ENCODE results near the gene MTA3. TPM values are rescaled to one million over a fixed set of nuclear protein-coding genes. Genes with fewer than 3 reads are reported as not detected.
A peak's percentile ranks its signal among the peaks of the same experiment; 100 is the strongest.

MTA3 gene
- total and polyA plus RNA-seq, 2 of the 8 experiments (the other 6 are each of a cell fraction or from before 2014, with no cell fraction given) = 125 to 184 TPM

DNA sequence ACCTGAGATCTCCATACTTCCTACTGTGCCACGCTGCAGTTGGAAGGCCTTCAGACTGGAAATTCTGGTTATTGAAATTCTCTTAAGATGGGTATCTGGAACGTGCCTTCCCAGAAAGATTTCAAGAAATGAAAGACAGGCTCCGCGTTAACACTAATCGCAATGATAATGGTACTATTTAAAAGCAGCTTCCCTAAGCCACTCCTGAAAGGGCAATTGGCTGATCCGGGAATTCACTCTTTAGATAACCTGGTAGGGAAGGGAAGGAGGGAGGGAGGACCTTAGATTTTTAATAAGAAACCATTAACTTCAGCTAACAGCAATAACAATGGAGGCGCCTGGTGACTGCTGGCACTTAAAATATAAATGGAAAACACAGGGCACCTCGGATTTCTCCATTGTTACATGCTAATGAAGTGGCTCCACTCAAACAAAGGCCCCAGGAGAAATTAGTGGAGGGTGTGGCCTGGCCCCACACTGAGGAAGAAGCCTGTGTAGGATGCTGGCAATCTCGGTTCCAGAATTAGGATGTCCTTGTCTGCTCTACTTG, 22.5 kb upstream of the MTA3 start (continued):
- TF ChIP-seq RNF2 (IDR thresholded peaks at IDR 0.05; ENCODE audit: borderline replicate concordance, low read depth, low read length, missing control alignments, poor library complexity, severe bottlenecking) (no peak), JUND (IDR thresholded peaks at IDR 0.05; ENCODE audit: low read length) (no peak), RBBP5 (IDR thresholded peaks at IDR 0.05; ENCODE audit: borderline replicate concordance, low read depth, low read length) (peak; percentile 55; the same call in 1 of the 2 replicates), BACH1 (IDR thresholded peaks at IDR 0.05; ENCODE audit: low read length) (no peak), POLR2AphosphoS5 (IDR thresholded peaks at IDR 0.05; ENCODE audit: low read depth, low read length) (no peak), TEAD4 (IDR thresholded peaks at IDR 0.05; ENCODE audit: low read depth, low read length) (no peak), CEBPB (IDR thresholded peaks at IDR 0.05; ENCODE audit: low read depth, low read length) (no peak), KDM5A (IDR thresholded peaks at IDR 0.05; ENCODE audit: low read length) (no peak), CBX8 (IDR thresholded peaks at IDR 0.05; ENCODE audit: borderline replicate concordance, low read depth, low read length) (no peak), SAP30 (IDR thresholded peaks at IDR 0.05; ENCODE audit: insufficient read depth, insufficient replicate concordance, low read length) (no peak), YY1 (IDR thresholded peaks at IDR 0.05; ENCODE audit: low read depth, low read length) (peak; percentile 59), CTBP2 (IDR thresholded peaks at IDR 0.05; ENCODE audit: borderline replicate concordance, insufficient read depth, insufficient read length, low read length) (no peak), TBP (IDR thresholded peaks at IDR 0.05; ENCODE audit: low read depth, low read length) (0 out of 2 replicates have a peak, but pooled peaks have one; percentile 33), SP4 (IDR thresholded peaks at IDR 0.05; ENCODE audit: low read length) (peak; percentile 59; the same call in 1 of the 2 replicates), HDAC2 (IDR thresholded peaks at IDR 0.05; ENCODE audit: borderline replicate concordance in 1 of 2, low read depth in 2 of 2, low read length in 2 of 2) (peak in 1 of 2 experiments; percentile 48; a peak in 1 of 4 replicates), RXRA (IDR thresholded peaks at IDR 0.05; ENCODE audit: insufficient read depth, low read depth, low read length) (no peak), SP2 (IDR thresholded peaks at IDR 0.05; ENCODE audit: low read length) (no peak), HDAC6 (IDR thresholded peaks at IDR 0.05; ENCODE audit: low read depth, low read length) (no peak), FOSL1 (IDR thresholded peaks at IDR 0.05; ENCODE audit: insufficient read depth, low read depth, low read length) (no peak), SRF (IDR thresholded peaks at IDR 0.05; ENCODE audit: low read depth, low read length) (no peak), PHF8 (conservative IDR thresholded peaks at IDR 0.05; ENCODE audit: low read depth, low read length) (no peak)
- TF ChIP-seq, protein P1, sequence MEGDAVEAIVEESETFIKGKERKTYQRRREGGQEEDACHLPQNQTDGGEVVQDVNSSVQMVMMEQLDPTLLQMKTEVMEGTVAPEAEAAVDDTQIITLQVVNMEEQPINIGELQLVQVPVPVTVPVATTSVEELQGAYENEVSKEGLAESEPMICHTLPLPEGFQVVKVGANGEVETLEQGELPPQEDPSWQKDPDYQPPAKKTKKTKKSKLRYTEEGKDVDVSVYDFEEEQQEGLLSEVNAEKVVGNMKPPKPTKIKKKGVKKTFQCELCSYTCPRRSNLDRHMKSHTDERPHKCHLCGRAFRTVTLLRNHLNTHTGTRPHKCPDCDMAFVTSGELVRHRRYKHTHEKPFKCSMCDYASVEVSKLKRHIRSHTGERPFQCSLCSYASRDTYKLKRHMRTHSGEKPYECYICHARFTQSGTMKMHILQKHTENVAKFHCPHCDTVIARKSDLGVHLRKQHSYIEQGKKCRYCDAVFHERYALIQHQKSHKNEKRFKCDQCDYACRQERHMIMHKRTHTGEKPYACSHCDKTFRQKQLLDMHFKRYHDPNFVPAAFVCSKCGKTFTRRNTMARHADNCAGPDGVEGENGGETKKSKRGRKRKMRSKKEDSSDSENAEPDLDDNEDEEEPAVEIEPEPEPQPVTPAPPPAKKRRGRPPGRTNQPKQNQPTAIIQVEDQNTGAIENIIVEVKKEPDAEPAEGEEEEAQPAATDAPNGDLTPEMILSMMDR (IDR thresholded peaks at IDR 0.05; ENCODE audit: control extremely low read depth in 1 of 3, insufficient read depth in 1 of 3, low read depth in 1 of 3, low read length in 3 of 3) = no peak

Data from H1 (cell line).